Neural progenitor cell (in vitro differentiated cells): ENCODE results near the gene MARCHF3.

Source experiments
- EZH2 ChIP-seq: fragments of 200-600 bp; sonication (generic); IDR thresholded peaks from 2 replicates; pipeline ENCODE4 v1.6.1; 2017; ENCODE audit warnings: antibody characterized with exemption, mild to moderate bottlenecking, moderate library complexity
- EZH2phosphoT487 ChIP-seq: fragments of 200-600 bp; sonication (generic); IDR thresholded peaks from 2 replicates; pipeline ENCODE4 v1.6.1; 2017; ENCODE audit warnings: antibody characterized with exemption
- TF ChIP-seq, protein P1 (sequence below): fragments of 200-600 bp; sonication (generic); IDR thresholded peaks from 2 replicates; pipeline ENCODE4 v1.5.1; 2017; ENCODE audit warnings: antibody characterized with exemption, mild to moderate bottlenecking

DNA sequence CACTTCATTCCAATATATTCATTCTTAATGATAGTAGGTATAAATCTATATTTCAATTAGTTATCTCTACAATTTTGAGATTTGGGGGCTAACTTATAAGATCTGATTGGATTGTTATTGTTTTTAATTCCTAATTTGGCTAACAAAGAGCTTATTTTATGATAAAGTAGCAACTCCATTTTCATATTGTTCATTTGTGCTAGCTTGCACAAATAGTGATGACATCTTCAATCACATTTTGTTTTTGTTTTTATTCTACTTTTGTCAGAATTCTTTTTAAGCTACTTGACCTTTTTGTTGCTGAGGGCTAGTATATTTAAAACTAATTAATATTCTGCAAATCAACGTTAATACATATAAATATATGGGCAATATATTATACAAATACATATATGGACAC, 22.8 kb downstream of the MARCHF3 start:
- TF ChIP-seq, protein P1, sequence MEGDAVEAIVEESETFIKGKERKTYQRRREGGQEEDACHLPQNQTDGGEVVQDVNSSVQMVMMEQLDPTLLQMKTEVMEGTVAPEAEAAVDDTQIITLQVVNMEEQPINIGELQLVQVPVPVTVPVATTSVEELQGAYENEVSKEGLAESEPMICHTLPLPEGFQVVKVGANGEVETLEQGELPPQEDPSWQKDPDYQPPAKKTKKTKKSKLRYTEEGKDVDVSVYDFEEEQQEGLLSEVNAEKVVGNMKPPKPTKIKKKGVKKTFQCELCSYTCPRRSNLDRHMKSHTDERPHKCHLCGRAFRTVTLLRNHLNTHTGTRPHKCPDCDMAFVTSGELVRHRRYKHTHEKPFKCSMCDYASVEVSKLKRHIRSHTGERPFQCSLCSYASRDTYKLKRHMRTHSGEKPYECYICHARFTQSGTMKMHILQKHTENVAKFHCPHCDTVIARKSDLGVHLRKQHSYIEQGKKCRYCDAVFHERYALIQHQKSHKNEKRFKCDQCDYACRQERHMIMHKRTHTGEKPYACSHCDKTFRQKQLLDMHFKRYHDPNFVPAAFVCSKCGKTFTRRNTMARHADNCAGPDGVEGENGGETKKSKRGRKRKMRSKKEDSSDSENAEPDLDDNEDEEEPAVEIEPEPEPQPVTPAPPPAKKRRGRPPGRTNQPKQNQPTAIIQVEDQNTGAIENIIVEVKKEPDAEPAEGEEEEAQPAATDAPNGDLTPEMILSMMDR: no peak
- TF ChIP-seq EZH2: no peak
- TF ChIP-seq EZH2phosphoT487: no peak
